Smooth muscle cell (in vitro differentiated cells): ENCODE measurements around the gene TSPAN5. TPM values are rescaled to one million over a fixed set of nuclear protein-coding genes. Genes with fewer than 3 reads are reported as not detected.

Source experiments
- DNase-seq: peaks from one replicate; lab custom pipeline; 2025; ENCODE audit not compliant: unreplicated experiment; lab: John Stamatoyannopoulos, UW
- H2AFZ ChIP-seq: fragments of 200-600 bp; sonication (generic); 2 replicates; pipeline ENCODE4 v1.6.0; 2016; ENCODE audit warnings: antibody characterized with exemption, low read depth, mild to moderate bottlenecking
- H3F3A ChIP-seq: fragments of 200-600 bp; sonication (generic); 2 replicates; pipeline ENCODE4 v1.6.0; 2017; ENCODE audit warnings: antibody characterized with exemption, low read depth
- H3K27ac ChIP-seq: fragments of 200-600 bp; sonication (generic); 2 replicates; pipeline ENCODE4 v1.5.1; 2016; ENCODE audit warnings: low read depth, mild to moderate bottlenecking
- H3K27me3 ChIP-seq: fragments of 200-600 bp; sonication (generic); 2 replicates; pipeline ENCODE4 v1.6.1; 2016; ENCODE audit warnings: low read depth, mild to moderate bottlenecking
- H3K36me3 ChIP-seq: fragments of 200-600 bp; sonication (generic); 2 replicates; pipeline ENCODE4 v1.5.1; 2016; ENCODE audit warnings: low read depth
- H3K4me1 ChIP-seq: fragments of 200-600 bp; sonication (generic); 2 replicates; pipeline ENCODE4 v1.5.1; 2016; ENCODE audit warnings: low read depth
- H3K4me2 ChIP-seq: fragments of 200-600 bp; sonication (generic); 2 replicates; pipeline ENCODE4 v1.6.0; 2016; ENCODE audit warnings: mild to moderate bottlenecking
- H3K4me3 ChIP-seq: fragments of 200-600 bp; sonication (generic); 2 replicates; pipeline ENCODE4 v1.5.1; 2016; ENCODE audit warnings: mild to moderate bottlenecking
- H3K79me2 ChIP-seq: fragments of 200-600 bp; sonication (generic); 2 replicates; pipeline ENCODE4 v1.6.0; 2016; ENCODE audit warnings: low read depth, mild to moderate bottlenecking
- H3K9ac ChIP-seq: fragments of 200-600 bp; sonication (generic); 2 replicates; pipeline ENCODE4 v1.6.0; 2016; ENCODE audit warnings: low read depth
- H3K9me3 ChIP-seq: fragments of 200-600 bp; sonication (generic); replicated peaks from 2 replicates; pipeline ENCODE4 v1.5.1; 2016; ENCODE audit warnings: low read depth
- H4K20me1 ChIP-seq: fragments of 200-600 bp; sonication (generic); 2 replicates; pipeline ENCODE4 v1.6.0; 2016; ENCODE audit warnings: low read depth
- WGBS: methylation state at CpG from one replicate; pipeline ENCODE4 v1.1.7; 2016; ENCODE audit warnings: low lambda C conversion rate; 5-methylcytosine and 5-hydroxymethylcytosine counted together
- polyA plus RNA-seq: library from polyadenylated mRNA; unstranded; fragments of >200 nt; fragmentation: Nextera tagmentation; extraction: Ambion mirVana; gene quantifications from 2 replicates; pipeline ENCODE4 v1.2.1, GENCODE V29; 2016
- total RNA-seq: library from RNA; depleted of rRNA; stranded (reverse); fragments of >200 nt; gene quantifications from 2 replicates; pipeline ENCODE4 v1.2.3, GENCODE V29; 2014
- TF ChIP-seq, protein P1 (sequence below): fragments of 200-600 bp; sonication (generic); IDR thresholded peaks from 2 replicates; pipeline ENCODE4 v1.5.1; 2017; ENCODE audit warnings: borderline replicate concordance, mild to moderate bottlenecking, antibody characterized with exemption; ENCODE audit not compliant: insufficient read depth, poor library complexity, severe bottlenecking

TSPAN5 gene
- total and polyA plus RNA-seq, 2 experiments from 2014 or later, result 28.3 to 35.8 TPM

DNA sequence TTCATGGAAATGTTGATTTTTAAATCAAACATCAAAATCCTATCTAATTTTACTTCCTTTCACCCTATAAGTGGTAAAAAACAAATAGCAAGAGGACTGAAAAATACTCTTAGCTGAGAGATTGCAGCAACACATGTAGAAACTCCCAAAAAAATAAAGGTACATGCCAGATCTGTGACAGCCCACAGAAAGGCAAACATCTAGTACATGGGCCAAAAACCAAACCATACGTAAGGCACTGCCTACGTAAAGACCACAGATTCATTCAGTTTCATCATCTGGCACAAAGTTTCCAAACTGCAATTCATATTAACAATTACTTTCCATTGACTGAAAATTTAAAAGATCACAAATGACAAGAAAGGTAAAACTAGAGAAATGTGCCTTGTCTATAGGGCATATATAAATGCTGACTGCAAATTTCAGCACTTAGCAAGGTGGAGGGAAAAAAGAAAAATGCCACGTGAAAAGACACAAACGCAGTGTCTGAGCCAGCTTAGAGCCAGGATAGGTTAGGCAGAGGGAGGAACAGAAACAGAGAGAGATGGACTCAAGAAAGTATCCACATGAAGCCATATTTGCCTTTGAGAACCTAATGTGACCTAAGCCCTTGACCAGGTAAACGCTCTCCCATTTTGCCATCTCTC is 88.1 kb downstream of the TSPAN5 start:
- H3K9me3 ChIP-seq, result no peaks in the 10 kb centered on the region
- H3F3A ChIP-seq, result peaks cover 31% of the 10 kb centered on the region
- TF ChIP-seq, protein P1, sequence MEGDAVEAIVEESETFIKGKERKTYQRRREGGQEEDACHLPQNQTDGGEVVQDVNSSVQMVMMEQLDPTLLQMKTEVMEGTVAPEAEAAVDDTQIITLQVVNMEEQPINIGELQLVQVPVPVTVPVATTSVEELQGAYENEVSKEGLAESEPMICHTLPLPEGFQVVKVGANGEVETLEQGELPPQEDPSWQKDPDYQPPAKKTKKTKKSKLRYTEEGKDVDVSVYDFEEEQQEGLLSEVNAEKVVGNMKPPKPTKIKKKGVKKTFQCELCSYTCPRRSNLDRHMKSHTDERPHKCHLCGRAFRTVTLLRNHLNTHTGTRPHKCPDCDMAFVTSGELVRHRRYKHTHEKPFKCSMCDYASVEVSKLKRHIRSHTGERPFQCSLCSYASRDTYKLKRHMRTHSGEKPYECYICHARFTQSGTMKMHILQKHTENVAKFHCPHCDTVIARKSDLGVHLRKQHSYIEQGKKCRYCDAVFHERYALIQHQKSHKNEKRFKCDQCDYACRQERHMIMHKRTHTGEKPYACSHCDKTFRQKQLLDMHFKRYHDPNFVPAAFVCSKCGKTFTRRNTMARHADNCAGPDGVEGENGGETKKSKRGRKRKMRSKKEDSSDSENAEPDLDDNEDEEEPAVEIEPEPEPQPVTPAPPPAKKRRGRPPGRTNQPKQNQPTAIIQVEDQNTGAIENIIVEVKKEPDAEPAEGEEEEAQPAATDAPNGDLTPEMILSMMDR, result no peak
- no peak overlapping the region for H3K4me3 ChIP-seq
- H3K4me2 ChIP-seq, result no peak overlapping the region
- no peak for DNase-seq
- H3K27me3 ChIP-seq, result no peaks in the 10 kb centered on the region
- H3K4me1 ChIP-seq, result peaks cover 12% of the 10 kb centered on the region
- no peaks in the 10 kb centered on the region for H4K20me1 ChIP-seq
- peaks cover 52% of the 10 kb centered on the region for H3K79me2 ChIP-seq
- H3K36me3 ChIP-seq, result no peaks in the 10 kb centered on the region
- H2AFZ ChIP-seq, result no peak overlapping the region
- WGBS, result 89% methylated on average over 5 of the region's 5 CpGs
- no peak overlapping the region for H3K27ac ChIP-seq
- no peak overlapping the region for H3K9ac ChIP-seq

DNA sequence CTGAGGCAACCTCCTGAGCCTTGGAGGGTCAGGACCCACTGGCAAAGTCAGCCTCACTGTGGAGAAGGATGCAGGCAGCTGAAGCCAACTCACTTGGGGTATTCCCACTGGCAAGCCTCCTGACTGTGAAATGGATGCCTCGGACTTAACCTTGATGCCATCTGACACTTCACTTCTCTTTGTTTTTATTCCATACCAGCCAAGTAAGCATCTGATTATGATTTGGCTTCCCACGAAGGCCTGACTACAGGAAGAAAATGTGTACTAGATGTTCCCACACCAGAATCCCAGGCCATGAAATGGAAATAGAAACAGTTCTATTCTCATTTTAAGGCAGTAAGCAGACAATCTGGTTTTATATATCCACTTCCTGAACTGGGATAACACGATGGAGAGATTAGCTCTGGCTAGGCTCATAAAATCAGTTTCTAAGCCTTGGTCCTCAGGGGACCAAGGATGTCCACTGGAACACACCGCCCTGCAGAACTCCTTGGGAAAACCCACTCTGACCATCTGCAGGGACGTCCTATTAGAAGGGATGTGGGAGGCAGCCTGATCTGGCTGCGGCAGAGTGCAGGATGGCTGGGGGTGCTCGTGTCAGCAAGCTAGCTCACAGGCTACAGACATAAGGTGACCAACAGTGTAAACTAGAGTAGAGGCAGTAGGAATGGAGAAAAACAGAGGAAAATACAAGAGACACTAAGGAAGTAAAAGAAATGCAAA is 89.3 kb downstream of the TSPAN5 start:
- TF ChIP-seq, protein P1, result no peak
- DNase-seq, result no peak
- Histone ChIP-seq H3F3A (peaks cover 31% of the 10 kb centered on the region), H3K4me3 (no peak overlapping the region), H3K79me2 (peaks cover 62% of the 10 kb centered on the region), H3K27me3 (no peaks in the 10 kb centered on the region), H3K4me1 (peaks cover 23% of the 10 kb centered on the region), H4K20me1 (no peaks in the 10 kb centered on the region), H3K4me2 (peak overlapping the region; percentile 51), H3K9me3 (no peaks in the 10 kb centered on the region), H3K9ac (no peak overlapping the region), H3K27ac (peak overlapping the region; percentile 58), H2AFZ (no peak overlapping the region), H3K36me3 (no peaks in the 10 kb centered on the region)
- WGBS, result 27% methylated on average over 7 of the region's 7 CpGs

DNA sequence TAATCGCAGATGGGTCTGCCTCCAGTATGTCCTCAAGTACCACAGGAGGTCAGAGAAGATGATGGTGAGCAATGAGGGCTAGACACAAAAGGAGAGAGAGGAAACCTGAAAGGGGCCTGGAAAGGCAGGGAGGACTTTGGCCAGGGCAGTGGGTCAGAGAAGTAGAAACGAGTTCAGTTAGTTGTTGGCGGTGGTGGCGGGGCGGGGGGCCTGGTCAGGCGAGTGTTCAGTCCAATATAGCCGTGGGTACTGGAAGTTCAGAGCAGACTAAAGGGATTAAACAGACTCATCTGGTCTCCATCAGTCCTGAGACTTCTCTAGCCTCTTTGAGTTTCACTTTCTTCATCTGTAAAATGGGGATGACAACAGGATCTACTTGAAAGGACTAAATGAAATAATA is 90.8 kb downstream of the TSPAN5 start:
- no peak for DNase-seq
- Histone ChIP-seq H3K4me3 (no peak overlapping the region), H3K27me3 (no peaks in the 10 kb centered on the region), H3K79me2 (peaks cover 67% of the 10 kb centered on the region), H3K4me2 (no peak overlapping the region), H3K9me3 (no peaks in the 10 kb centered on the region), H4K20me1 (no peaks in the 10 kb centered on the region), H3K36me3 (no peaks in the 10 kb centered on the region), H3F3A (peaks cover 25% of the 10 kb centered on the region), H3K27ac (peak overlapping the region; percentile 31), H3K9ac (no peak overlapping the region), H3K4me1 (peaks cover 23% of the 10 kb centered on the region), H2AFZ (no peak overlapping the region)
- TF ChIP-seq, protein P1, result no peak
- WGBS, result 50% methylated on average over 7 of the region's 7 CpGs
